Measurements from ENCODE around the gene GABARAP.
A peak's percentile ranks its signal among the peaks of the same experiment; 100 is the strongest.

GABARAP gene

DNA sequence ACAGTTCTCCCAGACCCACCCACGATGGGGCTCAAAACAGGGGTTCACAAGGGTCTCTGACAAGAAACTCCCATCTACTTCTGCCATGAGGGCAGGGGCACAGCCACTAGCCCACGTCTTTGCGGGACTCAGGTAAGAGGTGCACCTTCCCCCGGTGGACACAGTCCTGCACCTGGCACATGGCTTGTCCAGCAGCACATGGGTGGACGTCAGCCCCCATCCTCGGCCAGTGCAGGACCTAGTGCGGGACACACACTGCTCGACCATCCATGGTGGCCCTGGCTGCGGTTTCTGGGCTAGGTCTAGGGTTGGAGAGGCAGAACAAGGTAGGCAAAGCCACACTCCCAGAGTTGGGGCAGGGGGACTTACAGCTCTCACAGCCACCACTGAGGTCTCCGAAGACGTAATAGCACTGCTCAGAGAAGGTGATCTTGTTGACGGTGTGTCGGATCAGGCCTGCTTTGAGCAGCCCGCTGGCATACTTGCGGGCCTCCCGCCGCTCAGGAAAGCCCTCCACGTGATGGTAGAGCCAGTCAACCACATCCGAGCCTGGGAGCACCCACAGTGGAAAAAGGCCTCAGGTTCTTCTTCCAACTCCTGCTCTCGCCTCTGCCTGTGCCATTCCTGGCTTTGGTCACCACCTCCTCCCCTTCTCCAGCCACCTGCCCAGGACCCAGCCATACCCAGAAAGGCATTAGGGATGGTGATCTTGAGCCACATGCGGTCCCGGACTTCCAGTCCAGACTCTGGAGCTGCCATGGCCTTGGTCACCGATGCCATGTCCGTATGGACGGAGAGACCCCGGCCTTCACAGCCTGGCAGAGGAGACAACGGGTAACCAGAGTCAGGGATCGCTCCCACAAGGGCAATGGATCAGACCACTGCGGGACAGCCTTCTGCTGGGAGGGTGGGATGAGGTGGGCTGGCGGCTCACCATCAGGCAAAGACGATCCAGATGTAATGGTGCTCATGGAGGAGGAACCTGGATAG lies 15.2 kb downstream of the GABARAP start:
- peaks cover 25% of the 10 kb centered on the region for H3K36me3 Mint-ChIP-seq
- no peak for DNase-seq (ENCODE audit: low spot score in 2 of 2)
- ATAC-seq (ENCODE audit: low read depth): no peak
- H3K27ac Mint-ChIP-seq: no peak overlapping the region
- H3K9me3 Mint-ChIP-seq: no peaks in the 10 kb centered on the region
- H3K4me1 Mint-ChIP-seq: peaks cover 2% of the 10 kb centered on the region
- no peaks in the 10 kb centered on the region for H3K27me3 Mint-ChIP-seq
- no peak overlapping the region for H3K4me3 Mint-ChIP-seq

DNA sequence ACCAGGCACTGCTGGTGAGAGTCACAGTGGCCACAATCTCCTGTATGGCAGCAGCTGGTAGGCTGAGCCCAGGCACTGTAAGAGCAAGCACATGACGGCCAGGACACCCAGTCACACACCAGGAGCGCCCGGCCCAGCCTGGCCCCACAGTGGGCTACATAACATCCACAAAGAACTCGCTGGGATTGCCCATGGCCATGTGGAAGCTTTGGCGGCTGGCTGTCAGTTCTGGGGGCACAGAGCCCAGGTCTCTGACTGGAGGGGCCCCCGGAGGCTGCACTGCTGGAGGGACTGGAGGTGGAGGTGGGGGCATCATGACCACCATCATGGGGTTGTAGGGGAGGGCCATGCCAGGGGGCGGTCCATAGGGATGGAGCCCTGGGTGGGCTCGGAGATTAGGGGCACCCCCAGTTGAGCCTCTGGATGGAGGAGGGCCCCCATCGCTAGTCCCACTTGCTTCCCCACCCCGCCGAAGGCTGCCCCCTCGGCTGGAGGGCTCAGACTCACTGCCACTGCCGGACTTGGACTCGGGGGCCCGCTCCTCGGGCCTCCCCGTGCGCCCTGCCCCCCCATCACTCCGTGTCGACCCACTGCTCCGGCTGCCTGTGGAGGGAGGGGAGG lies 16.4 kb downstream of the GABARAP start:
- Mint-ChIP-seq H3K4me1 (peaks cover 7% of the 10 kb centered on the region), H3K36me3 (peaks cover 24% of the 10 kb centered on the region), H3K27me3 (no peaks in the 10 kb centered on the region), H3K4me3 (no peak overlapping the region), H3K27ac (no peak overlapping the region), H3K9me3 (no peaks in the 10 kb centered on the region)
- no peak for DNase-seq (ENCODE audit: low spot score in 2 of 2)
- no peak for ATAC-seq (ENCODE audit: low read depth)

DNA sequence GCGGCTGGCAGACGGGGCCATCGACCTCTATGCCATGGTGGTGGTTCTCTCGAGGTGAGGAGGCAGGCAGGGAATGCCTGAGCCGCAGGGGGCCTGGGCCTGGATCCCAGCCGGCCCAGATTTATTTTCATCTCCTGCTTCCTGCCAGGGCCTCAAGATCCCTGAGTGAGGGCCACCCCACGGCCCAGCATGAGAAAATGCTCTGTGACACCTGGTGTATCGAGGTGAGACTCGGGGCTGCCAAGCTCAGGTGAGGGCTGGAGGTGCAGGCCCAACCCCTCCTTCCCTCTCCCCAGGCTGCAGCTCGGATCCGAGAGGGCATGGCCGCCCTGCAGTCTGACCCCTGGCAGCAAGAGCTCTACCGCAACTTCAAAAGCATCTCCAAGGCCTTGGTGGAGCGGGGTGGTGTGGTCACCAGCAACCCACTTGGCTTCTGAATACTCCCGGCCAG lies 17.6 kb downstream of the GABARAP start:
- H3K4me3 Mint-ChIP-seq: no peak overlapping the region
- peaks cover 12% of the 10 kb centered on the region for H3K4me1 Mint-ChIP-seq
- ATAC-seq (ENCODE audit: low read depth): no peak
- H3K27me3 Mint-ChIP-seq: no peaks in the 10 kb centered on the region
- DNase-seq (ENCODE audit: low spot score in 2 of 2): no peak
- H3K27ac Mint-ChIP-seq: no peak overlapping the region
- H3K9me3 Mint-ChIP-seq: no peaks in the 10 kb centered on the region
- peaks cover 23% of the 10 kb centered on the region for H3K36me3 Mint-ChIP-seq

DNA sequence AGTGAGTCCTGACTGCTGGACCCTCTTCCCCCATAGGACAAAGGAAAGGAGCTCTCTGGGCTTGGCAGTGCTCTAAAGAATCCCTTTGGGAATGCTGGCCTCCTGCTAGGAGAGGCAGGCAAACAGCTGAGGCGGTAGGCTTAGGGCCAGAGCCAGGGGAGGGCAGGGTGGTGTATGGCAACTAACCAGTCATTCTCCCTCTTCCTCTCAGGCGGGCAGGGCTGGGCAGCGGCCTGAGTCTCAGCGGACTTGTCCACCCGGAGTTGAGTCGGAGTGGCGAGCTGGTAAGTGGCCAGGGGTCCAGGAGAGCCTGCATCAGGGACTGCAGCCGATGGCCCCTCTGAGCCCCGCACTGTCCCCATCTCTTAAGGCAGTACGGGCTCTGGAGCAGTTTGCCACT lies 18.1 kb downstream of the GABARAP start:
- Mint-ChIP-seq H3K27ac (no peak overlapping the region), H3K9me3 (no peaks in the 10 kb centered on the region), H3K4me1 (peaks cover 16% of the 10 kb centered on the region), H3K27me3 (no peaks in the 10 kb centered on the region), H3K36me3 (peaks cover 20% of the 10 kb centered on the region), H3K4me3 (no peak overlapping the region)
- ATAC-seq (ENCODE audit: low read depth): no peak
- DNase-seq (ENCODE audit: low spot score in 2 of 2): no peak

GRCh38 chr17:7223375-7223774 lies 18.9 kb downstream of the GABARAP start:
- ATAC-seq (ENCODE audit: low read depth): no peak
- H3K9me3 Mint-ChIP-seq: no peaks in the 10 kb centered on the region
- H3K36me3 Mint-ChIP-seq: peaks cover 19% of the 10 kb centered on the region
- H3K4me3 Mint-ChIP-seq: no peak overlapping the region
- DNase-seq (ENCODE audit: low spot score in 2 of 2): no peak
- H3K27me3 Mint-ChIP-seq: no peaks in the 10 kb centered on the region
- H3K4me1 Mint-ChIP-seq: peaks cover 16% of the 10 kb centered on the region
- no peak overlapping the region for H3K27ac Mint-ChIP-seq

GRCh38 chr17:7222972-7223292 lies 19.3 kb downstream of the GABARAP start:
- ATAC-seq (ENCODE audit: low read depth) (no peak), DNase-seq (ENCODE audit: low spot score in 2 of 2) (no peak)
- no peak overlapping the region for H3K4me3 Mint-ChIP-seq
- peaks cover 16% of the 10 kb centered on the region for H3K36me3 Mint-ChIP-seq
- H3K27me3 Mint-ChIP-seq: no peaks in the 10 kb centered on the region
- no peaks in the 10 kb centered on the region for H3K9me3 Mint-ChIP-seq
- no peak overlapping the region for H3K27ac Mint-ChIP-seq
- peaks cover 16% of the 10 kb centered on the region for H3K4me1 Mint-ChIP-seq

GRCh38 chr17:7222093-7222971 lies 19.9 kb downstream of the GABARAP start:
- no peak for ATAC-seq (ENCODE audit: low read depth)
- no peak for DNase-seq (ENCODE audit: low spot score in 2 of 2)
- Mint-ChIP-seq H3K4me3 (no peak overlapping the region), H3K36me3 (peaks cover 14% of the 10 kb centered on the region), H3K9me3 (no peaks in the 10 kb centered on the region), H3K27me3 (no peaks in the 10 kb centered on the region), H3K27ac (peak overlapping the region; percentile 29), H3K4me1 (peaks cover 20% of the 10 kb centered on the region)

DNA sequence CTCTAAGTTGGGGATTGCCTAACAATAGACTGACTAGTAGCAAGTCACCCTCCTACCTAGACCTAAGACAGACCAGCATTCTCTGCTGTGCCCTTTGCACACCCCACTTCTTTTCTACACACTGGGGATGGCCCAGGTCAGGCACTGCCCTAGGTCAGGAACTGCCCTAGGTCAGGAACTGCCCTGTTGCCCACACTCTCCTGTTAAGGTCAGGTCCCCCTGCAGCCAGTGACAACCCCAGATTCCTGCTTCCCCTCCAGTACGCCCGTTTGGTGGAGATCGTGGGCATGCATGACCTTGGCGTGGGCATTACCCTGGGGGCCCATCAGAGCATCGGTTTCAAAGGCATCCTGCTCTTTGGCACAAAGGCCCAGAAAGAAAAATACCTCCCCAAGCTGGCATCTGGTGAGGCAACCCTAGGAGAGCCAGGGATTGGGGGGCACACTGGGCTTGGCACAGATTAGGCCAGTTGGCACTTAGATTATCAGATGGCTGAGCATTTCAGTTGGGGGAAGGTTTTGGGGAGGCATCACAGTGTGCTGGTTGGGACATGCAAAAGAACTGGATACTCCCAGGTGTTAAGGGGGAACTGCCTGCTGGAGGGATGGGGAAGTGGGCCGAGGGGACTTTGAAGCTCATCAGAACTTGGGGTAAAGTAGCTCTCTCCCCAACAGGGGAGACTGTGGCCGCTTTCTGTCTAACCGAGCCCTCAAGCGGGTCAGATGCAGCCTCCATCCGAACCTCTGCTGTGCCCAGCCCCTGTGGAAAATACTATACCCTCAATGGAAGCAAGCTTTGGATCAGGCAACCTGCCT lies 20.8 kb downstream of the GABARAP start:
- Mint-ChIP-seq H3K4me3 (peak overlapping the region; percentile 95), H3K9me3 (no peaks in the 10 kb centered on the region), H3K27me3 (no peaks in the 10 kb centered on the region), H3K27ac (peak overlapping the region; percentile 86), H3K36me3 (peaks cover 12% of the 10 kb centered on the region), H3K4me1 (peaks cover 23% of the 10 kb centered on the region)
- no peak for ATAC-seq (ENCODE audit: low read depth)
- DNase-seq (ENCODE audit: low spot score in 2 of 2): no peak

DNA sequence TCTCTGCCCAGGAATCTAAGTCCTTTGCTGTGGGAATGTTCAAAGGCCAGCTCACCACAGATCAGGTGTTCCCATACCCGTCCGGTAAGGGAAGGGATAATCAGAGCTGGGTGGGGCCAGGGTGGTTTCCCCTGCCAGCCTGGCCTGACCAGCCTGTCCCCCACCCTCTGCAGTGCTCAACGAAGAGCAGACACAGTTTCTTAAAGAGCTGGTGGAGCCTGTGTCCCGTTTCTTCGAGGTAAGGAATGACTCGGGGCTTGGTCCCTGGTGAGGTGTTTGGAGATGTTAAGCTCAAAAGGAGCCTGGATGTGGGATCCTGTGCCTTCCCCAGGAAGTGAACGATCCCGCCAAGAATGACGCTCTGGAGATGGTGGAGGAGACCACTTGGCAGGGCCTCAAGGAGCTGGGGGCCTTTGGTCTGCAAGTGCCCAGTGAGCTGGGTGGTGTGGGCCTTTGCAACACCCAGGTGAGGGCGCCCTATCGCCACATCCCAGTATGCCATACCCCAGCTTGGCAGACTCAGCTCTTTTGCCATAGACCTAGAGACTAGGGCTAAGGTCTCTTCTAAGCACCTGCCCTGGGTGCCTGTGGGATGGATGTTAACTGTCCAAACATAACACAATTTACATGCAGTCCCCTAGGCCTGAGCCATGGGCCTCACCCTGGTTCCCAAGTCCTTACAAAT lies 21.5 kb downstream of the GABARAP start:
- peaks cover 30% of the 10 kb centered on the region for H3K4me1 Mint-ChIP-seq
- H3K36me3 Mint-ChIP-seq: peaks cover 9% of the 10 kb centered on the region
- H3K9me3 Mint-ChIP-seq: no peaks in the 10 kb centered on the region
- H3K4me3 Mint-ChIP-seq: peak overlapping the region; percentile 95
- H3K27ac Mint-ChIP-seq: peak overlapping the region; percentile 86
- ATAC-seq (ENCODE audit: low read depth) (peak; percentile 68), DNase-seq (ENCODE audit: low spot score in 2 of 2) (peak in 1 of 2 donors; percentile 38)
- H3K27me3 Mint-ChIP-seq: peaks cover 4% of the 10 kb centered on the region

- ATAC-seq (ENCODE audit: low read depth) (peak; percentile 69), DNase-seq (ENCODE audit: low spot score in 2 of 2) (peak; percentile 40 to 69)
- H3K9me3 Mint-ChIP-seq: no peaks in the 10 kb centered on the region
- peaks cover 9% of the 10 kb centered on the region for H3K36me3 Mint-ChIP-seq
- peaks cover 4% of the 10 kb centered on the region for H3K27me3 Mint-ChIP-seq
- peak within 1 kb of the TSS; percentile 95 for H3K4me3 Mint-ChIP-seq
- H3K4me1 Mint-ChIP-seq: peaks cover 33% of the 10 kb centered on the region
- peak within 1 kb of the TSS; percentile 86 for H3K27ac Mint-ChIP-seq
These were observed 22.2 kb downstream of the GABARAP start, which contains the start of the genes ACADVL and DLG4 for GRCh38 chr17:7219812-7220592. ACADVL (plus strand) TSS chr17:7219938; CDS start chr17:7219985, 47 bp downstream. DLG4 (minus strand) TSS chr17:7219836.

DNA sequence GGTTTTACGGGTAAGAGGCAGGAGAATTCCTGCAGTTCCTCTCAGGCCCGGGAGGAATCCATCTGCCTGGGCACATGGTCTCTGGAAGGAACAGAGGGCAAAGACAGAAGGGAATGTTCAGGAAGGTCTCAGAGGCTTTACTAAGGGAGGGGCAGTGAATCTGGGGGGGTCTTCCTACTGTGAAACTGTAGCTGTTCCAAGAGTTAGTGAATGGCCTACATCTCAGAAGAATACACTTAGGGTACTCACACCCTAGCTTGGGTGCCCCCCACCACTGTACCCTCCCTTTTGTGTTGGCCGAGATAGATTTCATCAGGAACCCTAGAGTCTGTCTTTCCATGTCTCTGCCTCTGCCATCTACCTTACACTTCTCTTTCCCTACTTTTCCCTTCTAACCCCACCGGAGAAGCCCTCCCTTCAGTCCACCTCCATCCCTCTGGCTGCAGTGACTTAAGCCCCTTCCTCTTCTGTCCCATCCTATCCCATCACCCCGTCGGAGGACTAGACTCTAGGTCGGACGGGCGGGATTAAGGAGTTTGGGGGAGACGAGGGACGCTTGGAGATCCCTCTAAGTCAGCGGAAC lies 22.9 kb downstream of the GABARAP start:
- ATAC-seq (ENCODE audit: low read depth): no peak
- Mint-ChIP-seq H3K27ac (peak overlapping the region; percentile 86), H3K4me1 (peaks cover 39% of the 10 kb centered on the region), H3K4me3 (peak overlapping the region; percentile 95), H3K9me3 (no peaks in the 10 kb centered on the region), H3K36me3 (peaks cover 9% of the 10 kb centered on the region), H3K27me3 (peaks cover 4% of the 10 kb centered on the region)
- no peak for DNase-seq (ENCODE audit: low spot score in 2 of 2)

DNA sequence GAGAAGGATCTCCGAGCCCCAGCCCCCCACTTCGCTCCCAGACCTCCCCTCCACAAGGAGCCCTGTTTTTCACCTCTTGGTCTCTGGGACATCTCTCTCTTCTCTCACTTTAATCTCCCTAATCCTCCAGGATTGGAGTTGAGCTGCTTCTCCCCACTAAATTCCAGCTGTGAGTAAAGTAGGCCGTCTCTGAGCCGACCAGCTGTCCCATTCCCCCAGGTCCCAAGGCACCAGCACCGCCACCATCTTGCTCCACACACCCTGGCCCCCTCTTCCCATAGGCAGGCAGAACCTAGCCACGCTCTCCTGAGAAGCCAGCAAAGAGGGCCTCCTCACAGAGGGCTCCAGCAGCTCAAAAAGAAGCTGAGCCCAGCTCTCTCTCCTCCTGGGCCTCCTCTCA lies 23.5 kb downstream of the GABARAP start:
- H3K27ac Mint-ChIP-seq: no peak overlapping the region

More for the DNA sequence above, 23.5 kb downstream of the GABARAP start:
- Mint-ChIP-seq H3K4me1 (peaks cover 44% of the 10 kb centered on the region), H3K9me3 (no peaks in the 10 kb centered on the region), H3K36me3 (peaks cover 5% of the 10 kb centered on the region), H3K27me3 (peaks cover 4% of the 10 kb centered on the region), H3K4me3 (peak overlapping the region; percentile 57)
- ATAC-seq (ENCODE audit: low read depth): no peak
- DNase-seq (ENCODE audit: low spot score in 2 of 2): no peak

Measured in memory B cell (primary cell).